ENCODE measurements around the gene FOLR2.
"Not testable (repeated sequence)": the region's sequence is repeated elsewhere in the genome, so short reads cannot be mapped to it uniquely, and the experiment has no call there.

FOLR2 gene

DNA sequence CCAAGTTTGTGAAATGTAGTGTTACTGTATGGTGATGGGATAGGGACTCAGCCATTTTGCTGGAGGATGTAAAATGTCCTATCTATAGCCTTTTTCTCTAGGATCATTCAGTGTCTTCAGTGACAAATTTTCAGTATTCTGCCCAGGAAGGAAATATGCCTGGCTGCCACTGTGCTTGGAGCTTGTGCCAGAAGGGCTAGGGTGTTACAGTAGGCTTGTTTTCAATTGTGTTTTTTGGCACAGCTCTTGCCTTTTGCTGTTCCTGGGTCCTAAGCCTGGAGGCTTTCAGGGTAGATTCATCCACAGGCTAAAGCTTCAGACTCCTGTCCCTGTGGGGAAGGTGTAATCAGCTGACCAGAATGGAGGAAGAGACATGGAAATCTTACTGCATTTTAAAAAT, 49.4 kb downstream of the FOLR2 start:
- no peak for DNase-seq (ENCODE audit: extremely low spot score)
- CTCF ChIA-PET, result interaction anchor here (1.0 to 4.4 kb wide), 3 partner anchors 165 to 378 kb away, joined by 4 to 17 read pairs (median 5); no protein-coding TSS in a partner anchor
- TF ChIP-seq CTCF (IDR thresholded peaks at IDR 0.05; ENCODE audit: control extremely low read depth, extremely low read depth, low read depth, missing control alignments), result no peak
- POLR2A ChIA-PET, result no interaction called here

GRCh38 chr11:72266960-72267359, 50.4 kb downstream of the FOLR2 start:
- DNase-seq (ENCODE audit: extremely low spot score); POLR2A ChIA-PET: not testable (repeated sequence)
- CTCF ChIA-PET, result interaction anchor here (1.0 to 4.4 kb wide), 3 partner anchors 164 to 377 kb away, joined by 4 to 17 read pairs (median 5); no protein-coding TSS in a partner anchor

DNA sequence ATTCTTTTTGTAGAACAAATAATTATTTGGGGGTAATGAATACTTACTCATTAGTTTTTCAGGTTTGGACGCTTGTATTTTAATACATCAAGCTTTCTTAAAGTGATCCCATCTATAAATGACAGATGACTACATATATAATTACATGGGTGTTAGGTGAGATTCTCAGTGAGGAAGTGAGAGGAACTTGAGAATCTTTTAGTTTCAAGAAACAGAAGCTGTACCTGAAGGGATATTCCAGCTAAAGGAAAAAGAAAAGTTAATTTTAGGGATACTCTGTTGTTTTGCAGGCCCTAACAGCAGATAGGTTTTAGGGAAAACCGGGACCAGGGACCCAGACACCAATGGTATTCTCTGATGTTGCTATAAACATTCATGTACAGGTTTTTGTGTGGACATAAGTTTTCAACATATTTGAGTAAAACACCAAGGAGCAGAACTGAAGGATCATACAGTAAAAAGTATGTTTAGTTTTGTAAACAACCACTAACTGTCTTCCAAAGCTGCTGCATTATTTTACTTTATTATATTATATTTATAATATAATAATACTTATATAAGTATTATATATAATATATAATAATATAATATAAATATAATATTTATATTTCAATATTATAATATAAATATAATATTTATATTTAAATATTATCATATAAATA, 51.5 kb downstream of the FOLR2 start:
- ChIA-PET POLR2A (no interaction called here), CTCF (interaction anchor here (1.6 to 4.4 kb wide), 2 partner anchors 147 to 163 kb away, joined by 3 to 17 read pairs; no protein-coding TSS in a partner anchor)
- no peak for DNase-seq (ENCODE audit: extremely low spot score)
- TF ChIP-seq CTCF (IDR thresholded peaks at IDR 0.05; ENCODE audit: control extremely low read depth, extremely low read depth, low read depth, missing control alignments), result no peak

All from GM10248 (cell line).